ENCODE results near the gene SPATA18.

SPATA18 gene

GRCh38 chr4:52051213-52051614 lies at the start of gene SPATA18:
SPATA18 (plus strand) TSS chr4:52051304; CDS start chr4:52051705, 401 bp downstream.
- peak; percentile 28 for DNase-seq (ENCODE audit: low read depth)

DNA sequence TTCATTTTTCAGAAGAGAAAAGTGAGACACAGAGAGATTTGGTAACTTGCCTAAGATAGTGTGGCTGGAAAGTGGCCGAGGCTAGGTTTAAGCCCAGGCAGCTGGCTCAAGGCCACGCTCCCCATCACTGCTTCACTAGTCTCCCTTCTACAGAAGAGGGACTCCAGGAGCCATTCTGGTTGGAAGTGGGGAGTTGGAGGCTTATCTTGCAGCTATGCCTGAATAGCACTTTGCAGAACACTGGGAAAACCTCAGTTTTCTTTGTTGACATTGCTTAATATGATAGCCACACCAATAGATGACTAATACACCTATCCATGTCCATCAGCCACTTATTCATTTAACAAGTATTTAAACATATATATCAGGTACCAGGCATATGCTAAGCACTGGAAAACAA lies 49.5 kb upstream of the SPATA18 start:
- peak; percentile 68 for DNase-seq (ENCODE audit: low read depth)

GRCh38 chr4:52004414-52004813 lies 46.7 kb upstream of the SPATA18 start:
- DNase-seq (ENCODE audit: low read depth) = no peak

DNA sequence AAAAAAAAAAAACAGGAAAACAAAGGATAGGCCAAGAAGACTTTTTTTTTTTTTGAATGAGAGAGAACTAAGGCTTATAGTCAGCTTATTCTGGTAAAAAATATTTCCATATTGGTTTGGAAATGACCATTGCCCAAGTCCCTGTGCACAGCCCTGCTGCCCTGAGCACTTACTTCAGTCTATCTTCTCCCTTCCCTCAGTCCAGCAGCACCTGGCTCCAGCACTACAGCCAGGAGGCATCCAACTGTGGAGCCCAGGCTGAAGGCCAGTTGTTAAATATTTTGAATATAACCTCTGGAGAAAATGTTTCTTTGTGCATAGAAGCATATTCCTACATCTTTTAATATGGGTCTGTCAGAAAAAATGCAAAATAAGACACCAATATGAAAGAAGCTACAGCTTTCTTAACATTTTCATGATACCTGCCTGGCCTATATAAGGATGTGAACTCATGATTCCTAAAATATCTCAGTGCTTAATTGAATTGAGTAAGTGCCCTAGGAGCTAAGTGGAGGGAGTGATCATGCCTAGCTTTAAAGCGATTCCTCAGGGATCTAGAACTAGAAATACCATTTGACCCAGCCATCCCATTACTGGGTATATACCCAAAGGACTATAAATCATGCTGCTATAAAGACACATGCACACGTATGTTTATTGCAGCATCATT lies 45.4 kb upstream of the SPATA18 start:
- DNase-seq (ENCODE audit: low read depth) = no peak

- DNase-seq (ENCODE audit: low read depth) = no peak
Measured at GRCh38 chr4:52006887-52007286, 44.2 kb upstream of the SPATA18 start.

DNA sequence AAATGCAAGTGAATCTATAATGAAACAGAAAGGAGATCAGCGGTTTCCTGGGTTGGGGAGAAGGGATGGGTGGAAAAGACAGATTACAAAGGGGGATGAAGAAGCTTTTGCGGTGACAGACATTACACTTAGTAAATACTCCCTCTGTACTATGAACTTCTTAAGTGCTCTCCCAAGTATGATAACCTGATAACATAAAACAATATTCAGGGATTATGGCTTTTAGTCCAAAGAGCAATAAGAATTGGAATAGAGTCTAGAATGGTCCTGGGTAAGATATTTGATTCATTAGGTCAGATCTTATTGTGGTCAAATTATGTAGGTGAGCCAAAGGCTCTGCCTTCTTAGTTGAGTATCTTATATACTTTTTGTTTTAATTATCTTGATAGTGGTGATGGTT lies 40.1 kb upstream of the SPATA18 start:
- no peak for DNase-seq (ENCODE audit: low read depth)

GRCh38 chr4:52012651-52013050 lies 38.5 kb upstream of the SPATA18 start:
- DNase-seq (ENCODE audit: low read depth) = no peak

DNA sequence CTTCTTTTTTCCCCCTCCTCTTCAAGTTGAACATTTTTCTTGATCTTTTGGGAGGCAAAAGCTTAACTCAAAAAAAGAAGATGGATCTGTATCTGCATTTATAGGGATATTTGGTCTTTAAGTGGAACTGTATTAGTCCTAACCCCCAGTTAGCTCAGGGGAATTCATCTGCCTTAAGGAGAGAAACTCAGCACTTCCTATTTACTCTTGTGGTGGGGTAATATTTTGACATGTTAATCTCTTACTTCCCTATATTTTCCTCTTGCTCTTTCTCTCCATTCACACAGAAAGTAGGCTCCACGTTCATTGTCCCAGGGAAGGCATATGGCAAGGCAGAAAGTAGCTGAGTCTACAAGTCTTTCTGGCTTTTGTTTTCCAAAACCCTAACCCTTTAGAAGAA lies 36.2 kb upstream of the SPATA18 start:
- no peak for DNase-seq (ENCODE audit: low read depth)

DNA sequence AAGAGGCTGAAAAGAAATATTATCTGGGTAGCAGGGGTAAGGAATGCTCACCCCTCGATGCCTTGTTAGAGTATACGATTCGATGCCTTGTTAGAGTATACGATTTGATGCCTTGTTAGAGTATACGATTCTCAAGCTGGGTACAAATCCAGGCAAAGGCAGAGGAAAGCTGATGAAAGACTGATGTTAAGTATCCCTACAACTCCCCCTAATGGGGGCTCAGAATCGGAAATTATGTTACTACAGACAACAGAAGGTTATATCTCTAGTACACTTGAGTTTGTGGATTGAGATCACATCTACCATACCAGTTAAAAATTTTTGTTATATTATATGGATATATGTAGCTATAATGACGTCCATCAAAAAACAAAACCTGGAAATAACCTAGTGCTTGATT lies 35.7 kb upstream of the SPATA18 start:
- peak; percentile 21 for DNase-seq (ENCODE audit: low read depth)

DNA sequence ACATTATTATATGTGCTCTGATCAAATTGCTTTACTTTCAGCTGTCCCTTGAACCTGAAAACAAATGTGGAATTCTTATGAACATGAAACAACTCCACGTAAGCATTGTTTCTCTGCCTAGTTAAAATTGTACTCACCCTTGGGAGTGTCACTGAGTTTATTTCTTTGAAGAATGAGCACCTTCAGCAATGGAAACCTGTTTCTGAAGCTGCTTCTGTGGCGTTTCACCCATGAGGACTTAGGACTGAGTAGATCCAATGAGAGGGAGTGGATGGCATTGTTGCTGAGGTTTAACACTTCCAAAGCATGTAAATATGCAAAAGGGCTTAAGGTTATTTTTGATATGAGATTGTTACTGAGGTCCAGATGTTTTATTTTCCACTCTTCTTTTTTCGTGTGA lies 34.1 kb upstream of the SPATA18 start:
- no peak for DNase-seq (ENCODE audit: low read depth)

- DNase-seq (ENCODE audit: low read depth) = no peak
Measured at GRCh38 chr4:52017814-52018213, 33.3 kb upstream of the SPATA18 start.

DNA sequence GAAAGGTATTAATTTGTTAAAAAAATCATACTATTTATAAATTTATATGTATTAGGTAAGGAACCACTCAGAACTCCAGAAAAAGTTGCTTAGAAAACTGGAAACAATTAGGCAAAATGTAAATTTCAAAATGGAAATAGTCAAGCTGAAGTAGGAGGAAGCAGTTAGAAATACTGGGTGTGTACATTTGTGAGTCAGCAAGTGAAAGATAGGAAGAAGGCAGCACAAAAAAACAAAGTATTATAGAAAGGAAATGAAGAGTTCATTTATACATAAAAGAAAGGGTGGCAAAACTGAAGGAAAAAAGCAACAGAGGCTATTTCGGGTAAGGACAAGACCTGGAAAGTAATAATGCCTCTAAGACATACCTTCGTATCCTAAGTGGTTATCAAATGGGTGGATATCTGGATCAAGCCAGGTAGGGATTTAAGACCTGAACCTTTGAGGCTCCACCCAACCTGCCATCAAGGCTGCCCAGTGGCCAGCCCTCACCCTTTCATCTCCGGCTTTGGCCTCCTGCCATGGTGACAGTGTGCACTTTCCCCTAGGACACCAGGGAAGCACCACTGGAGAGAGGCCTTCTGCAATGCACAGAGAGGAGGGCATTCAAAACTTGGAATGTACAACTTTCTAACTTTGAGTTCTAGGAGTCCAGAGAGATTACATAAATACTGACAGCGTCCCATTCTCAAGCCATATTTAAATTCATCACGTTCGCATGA lies 31.0 kb upstream of the SPATA18 start, which contains the start of gene LRRC66:
Gene LRRC66, minus strand, starts transcription at position 428 of the 722 bp plus-strand sequence. CDS start 2,750 bp downstream, outside the sequence.
- DNase-seq (ENCODE audit: low read depth) = peak; percentile 21

- DNase-seq (ENCODE audit: low read depth) = peak; percentile 80
Measured at GRCh38 chr4:52028970-52029369, 22.1 kb upstream of the SPATA18 start.

DNA sequence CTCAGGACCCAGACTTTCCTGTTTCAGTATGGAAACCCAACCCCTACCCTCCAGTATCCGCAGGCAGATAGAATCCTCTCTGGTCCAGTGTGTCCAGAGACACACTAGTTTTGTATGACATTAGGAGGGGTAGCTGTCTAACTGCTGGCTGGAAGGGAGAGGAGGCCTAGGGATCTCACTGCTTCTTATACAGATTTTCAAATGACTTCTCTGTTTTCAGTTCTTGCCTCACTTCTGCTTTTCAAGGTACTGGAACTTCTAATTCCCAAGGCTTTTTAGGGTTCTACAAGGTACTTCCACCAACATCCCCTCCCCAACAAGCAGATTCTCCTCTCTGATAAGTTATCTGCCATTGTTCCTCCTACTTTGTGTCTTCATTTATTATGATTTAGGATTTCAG lies 19.1 kb upstream of the SPATA18 start:
- no peak for DNase-seq (ENCODE audit: low read depth)

GRCh38 chr4:52035190-52035589 lies 15.9 kb upstream of the SPATA18 start:
- DNase-seq (ENCODE audit: low read depth) = no peak

DNA sequence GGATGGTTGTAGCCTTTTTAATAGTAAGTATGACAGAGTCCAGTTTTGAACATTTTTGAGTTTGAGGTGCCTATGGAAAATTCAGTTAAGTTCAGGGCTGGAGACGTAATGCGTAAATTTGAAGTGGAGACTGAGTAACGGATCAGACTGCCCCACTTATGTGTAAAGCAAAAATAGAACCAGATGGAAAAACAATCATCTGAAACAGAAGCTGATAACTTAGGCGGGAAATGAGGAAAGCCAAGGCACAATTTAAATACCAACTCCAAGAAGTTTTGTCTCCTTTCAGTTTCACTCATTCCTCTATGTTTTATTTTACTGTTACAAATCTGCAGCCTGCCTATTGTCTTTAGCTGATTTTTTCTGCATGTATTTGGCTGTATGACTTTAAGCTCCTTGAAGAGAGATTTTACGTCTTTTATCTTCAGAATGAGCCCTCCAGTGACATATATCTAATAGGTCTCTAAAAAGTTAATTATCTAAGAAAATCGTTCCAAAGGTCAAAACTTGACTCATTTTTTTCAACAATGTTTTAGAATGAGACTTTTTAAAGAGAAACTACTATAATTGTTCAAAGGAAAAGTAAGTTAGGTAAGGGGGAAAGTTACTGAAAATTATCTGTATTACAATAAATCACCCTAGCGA lies 14.1 kb upstream of the SPATA18 start:
- DNase-seq (ENCODE audit: low read depth) = no peak

DNA sequence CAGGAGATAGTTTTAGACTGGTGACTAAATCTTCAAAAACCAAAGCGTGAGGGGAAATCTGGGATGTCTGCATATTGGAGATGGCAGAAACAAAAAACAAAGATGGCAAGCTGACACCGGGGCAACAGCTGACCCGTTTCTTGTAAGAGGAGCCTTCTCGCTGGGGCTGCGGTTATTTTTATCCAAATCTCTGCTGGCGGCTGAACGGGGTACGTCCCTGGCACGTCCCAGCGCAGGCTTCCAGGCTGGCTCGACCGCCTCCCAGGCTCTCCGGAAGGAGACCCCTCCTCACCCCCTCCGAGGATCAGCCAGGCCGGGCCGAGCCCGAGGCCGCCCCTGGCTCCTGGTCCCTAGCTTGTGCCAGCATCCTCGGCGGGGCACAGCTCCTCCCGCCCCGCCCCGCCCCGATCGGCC lies 13.4 kb upstream of the SPATA18 start:
- DNase-seq (ENCODE audit: low read depth) = peak; percentile 45

DNA sequence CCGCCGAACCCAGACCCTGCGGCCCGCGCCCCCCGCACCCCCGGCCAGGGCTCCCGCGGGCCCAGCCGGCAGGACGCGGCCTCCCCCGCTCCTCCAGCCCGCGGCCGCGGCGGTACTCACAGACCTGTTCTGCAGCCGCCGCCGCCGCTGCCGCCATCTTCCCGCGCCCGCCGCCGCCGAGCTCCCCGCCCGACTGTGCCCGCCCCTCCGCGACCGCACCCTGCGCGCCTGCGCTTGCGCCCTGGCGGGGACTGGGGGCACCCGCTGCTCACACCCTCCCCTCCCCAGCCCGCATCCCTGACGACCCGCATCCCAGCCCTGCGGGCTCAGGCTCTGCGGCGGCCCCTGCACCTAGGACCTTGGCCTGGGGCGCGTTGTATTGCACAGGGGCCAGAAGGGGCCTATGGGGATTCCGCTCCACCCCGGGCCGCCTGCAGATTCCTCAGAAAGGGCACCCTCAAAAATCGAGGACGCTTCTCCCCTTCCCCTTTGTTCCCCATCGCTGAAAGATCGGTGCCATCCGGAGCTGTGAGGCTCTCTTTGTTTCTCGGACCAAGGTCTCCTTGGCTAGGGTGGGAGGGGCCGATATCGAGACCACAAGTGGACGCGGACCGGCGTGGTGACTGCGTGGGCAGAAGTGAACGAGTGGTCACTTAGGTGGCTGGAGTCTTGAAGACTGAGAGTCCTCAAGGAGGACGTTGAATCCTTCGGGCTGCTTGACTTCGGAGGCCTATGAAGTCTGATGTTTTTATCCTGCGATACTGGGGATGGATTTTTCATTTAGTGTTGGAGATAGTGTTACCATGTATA lies 12.8 kb upstream of the SPATA18 start, which contains the start of gene SGCB:
Gene SGCB, minus strand, starts transcription at position 197 of the 810 bp plus-strand sequence. Its CDS starts 40 bp downstream, at position 157.
- DNase-seq (ENCODE audit: low read depth) = peak; percentile 47

- no peak for DNase-seq (ENCODE audit: low read depth)
Measured at GRCh38 chr4:52045028-52045427, 6.1 kb upstream of the SPATA18 start.

GRCh38 chr4:52049266-52049665 lies 1.8 kb upstream of the SPATA18 start:
- DNase-seq (ENCODE audit: low read depth) = no peak

DNA sequence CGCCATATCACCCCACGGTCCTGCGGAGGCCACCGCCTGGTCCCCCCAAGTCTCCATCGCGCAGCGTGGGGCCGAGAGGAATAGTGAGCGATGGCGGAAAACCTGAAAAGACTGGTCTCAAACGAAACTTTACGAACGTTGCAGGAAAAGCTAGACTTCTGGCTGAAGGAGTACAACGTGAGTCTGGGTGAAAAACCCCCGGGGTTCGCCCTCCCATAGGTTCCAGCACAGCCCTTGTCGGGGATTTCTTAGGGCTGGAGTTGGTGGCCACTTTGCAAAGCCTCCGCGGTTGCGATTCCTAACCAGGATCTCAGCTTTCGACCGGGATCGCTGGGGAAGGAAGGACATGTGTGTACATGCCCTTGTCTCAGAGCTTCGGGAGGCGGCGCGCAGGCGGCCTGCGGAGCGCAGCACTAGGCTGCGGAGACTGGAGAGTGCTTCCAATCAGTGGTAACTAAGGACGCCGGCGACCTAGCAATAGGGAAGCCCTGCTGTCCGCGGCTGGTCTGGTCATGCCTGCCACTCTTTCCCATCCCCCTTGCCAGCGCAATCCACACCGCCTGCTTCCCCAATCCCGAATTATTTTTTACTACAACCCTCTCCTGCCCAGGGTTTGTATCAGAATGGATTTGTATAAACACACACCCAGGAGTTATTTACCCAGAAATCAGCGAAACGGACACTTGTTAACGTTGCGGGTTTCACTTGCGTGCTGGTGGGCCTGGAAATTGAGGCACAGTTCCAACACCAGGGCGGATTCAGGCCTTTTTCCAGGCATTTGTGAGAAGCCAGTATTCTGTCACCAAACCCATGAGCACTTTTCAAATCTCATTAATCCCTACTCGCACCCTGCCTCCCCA lies 741 bp downstream of the SPATA18 start:
- peak; percentile 95 for DNase-seq (ENCODE audit: low read depth)

All from iris pigment epithelial cell (primary cell).